Pancreas (tissue), 10 donors: Measurements from ENCODE around the gene RFX3. TPM values are rescaled to one million over a fixed set of nuclear protein-coding genes. Genes with fewer than 3 reads are reported as not detected.

Source experiments
- ATAC-seq, 4 donors: fragments of 200-7000 bp; cut with Tn5 transposase; one replicate each; pipeline versions ENCODE4 v1.8.0 to v1.9.1; 2020; ENCODE audit warnings: mild to moderate bottlenecking in 4 of 4, moderate library complexity in 4 of 4
- DNase-seq, 6 donors: peaks; one replicate each; pipeline ENCODE4 v3.0.0-alpha.2; 2020
- FAIRE-seq: peaks from 2 replicates; lab custom pipeline; 2012; peaks lifted over from hg19 to GRCh38; lab: Jason Lieb, UNC
- H3K27ac ChIP-seq, 4 donors: fragments of 200-600 bp; sonication (generic); 1 replicate in 3 of 4; 2 replicates in 1 of 4; pipeline versions ENCODE4 v1.5.0 to v1.8.0; 2020
- H3K27me3 ChIP-seq, 4 donors: fragments of 200-600 bp; one replicate each; pipeline ENCODE4 v1.8.0; 2021
- H3K36me3 ChIP-seq, 3 donors: fragments of 200-600 bp; sonication (generic) in 1 of 3; one replicate each; pipeline versions ENCODE4 v1.5.0 to v1.8.0; 2020 to 2021
- H3K4me1 ChIP-seq, 3 donors: fragments of 200-600 bp; one replicate each; pipeline ENCODE4 v1.8.0; 2021
- H3K4me3 ChIP-seq, 4 donors: fragments of 200-600 bp; sonication (generic) in 2 of 4; one replicate each; pipeline versions ENCODE4 v1.5.0 to v1.8.0; 2020 to 2021
- H3K9me3 ChIP-seq, 4 donors: fragments of 200-600 bp; one replicate each; pipeline ENCODE4 v1.8.0; 2021
- WGBS, 2 donors: extraction: QIAGEN DNeasy Blood & Tissue Kit; methylation state at CpG; one replicate each; pipeline ENCODE4 v1.1.7; 2013; 5-methylcytosine and 5-hydroxymethylcytosine counted together
- intact Hi-C, 3 donors: fragments of 100-400 bp; cut with DNase I; formaldehyde crosslinking; loops; one replicate each; pipeline versions ENCODE4 v1.11.1 to v1.14.2; 2022
- polyA plus RNA-seq, 2 donors: library from polyadenylated mRNA; stranded (reverse); fragments of 200-250 nt; gene quantifications; one replicate each; pipeline ENCODE4 v1.2.3, GENCODE V29; 2013
- total RNA-seq, 6 donors: library from RNA; stranded (reverse); fragmentation: NEBNext Ultra II Directional in 4 of 6; extraction: Animal tissue kit (Norgen Biotek cat#: 25700) in 4 of 6; gene quantifications; one replicate each; pipeline versions ENCODE4 v1.2.1 to v1.2.4, GENCODE V29; 2021 to 2023
- TF ChIP-seq, protein P1 (sequence below), 4 donors: fragments of 200-600 bp; sonication (generic) in 3 of 4; IDR thresholded peaks; one replicate each; pipeline versions ENCODE4 v1.5.0 to v1.8.0; 2021; ENCODE audit warnings: antibody characterized with exemption in 4 of 4
- donor health status: healthy with polysubstance abuse.
- donor health status: DM: no; HTN: no; CAD: no; lungs with moderate emphysema.
- donor health status: DM: no; HTN: no; CAD: no.
- donor health status: control.
- donor health status: control.
- donor health status: Bipolar disorder and iron deficiency.
- donor health status: DM: yes; HTN: yes; CAD: no.
- donor health status: DM: no; HTN: no; CAD: no.
- donor health status: DM: no; HTN: no; CAD: no.
- donor health status: DM: yes; HTN: yes; CAD: no.

Gene RFX3
- total and polyA plus RNA-seq, 8 donors, result 1.2 to 12.2 (median 5.0) TPM

GRCh38 chr9:3200331-3200774 lies 325.4 kb downstream of the RFX3 start:
- no peak for DNase-seq
- no peak for FAIRE-seq
- no peak overlapping the region for H3K4me3 ChIP-seq
- 85 to 86% methylated on average over 4 of the region's 4 CpGs for WGBS, 2 donors
- TF ChIP-seq, protein P1, sequence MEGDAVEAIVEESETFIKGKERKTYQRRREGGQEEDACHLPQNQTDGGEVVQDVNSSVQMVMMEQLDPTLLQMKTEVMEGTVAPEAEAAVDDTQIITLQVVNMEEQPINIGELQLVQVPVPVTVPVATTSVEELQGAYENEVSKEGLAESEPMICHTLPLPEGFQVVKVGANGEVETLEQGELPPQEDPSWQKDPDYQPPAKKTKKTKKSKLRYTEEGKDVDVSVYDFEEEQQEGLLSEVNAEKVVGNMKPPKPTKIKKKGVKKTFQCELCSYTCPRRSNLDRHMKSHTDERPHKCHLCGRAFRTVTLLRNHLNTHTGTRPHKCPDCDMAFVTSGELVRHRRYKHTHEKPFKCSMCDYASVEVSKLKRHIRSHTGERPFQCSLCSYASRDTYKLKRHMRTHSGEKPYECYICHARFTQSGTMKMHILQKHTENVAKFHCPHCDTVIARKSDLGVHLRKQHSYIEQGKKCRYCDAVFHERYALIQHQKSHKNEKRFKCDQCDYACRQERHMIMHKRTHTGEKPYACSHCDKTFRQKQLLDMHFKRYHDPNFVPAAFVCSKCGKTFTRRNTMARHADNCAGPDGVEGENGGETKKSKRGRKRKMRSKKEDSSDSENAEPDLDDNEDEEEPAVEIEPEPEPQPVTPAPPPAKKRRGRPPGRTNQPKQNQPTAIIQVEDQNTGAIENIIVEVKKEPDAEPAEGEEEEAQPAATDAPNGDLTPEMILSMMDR (IDR thresholded peaks at IDR 0.05), result no peak
- intact Hi-C loops, result no loop called here
- no peaks in the 10 kb centered on the region for H3K9me3 ChIP-seq
- no peaks in the 10 kb centered on the region for H3K36me3 ChIP-seq
- no peaks in the 10 kb centered on the region for H3K27me3 ChIP-seq
- H3K27ac ChIP-seq, result no peak overlapping the region
- no peak for ATAC-seq
- no peaks in the 10 kb centered on the region for H3K4me1 ChIP-seq

- ATAC-seq, result no peak
- FAIRE-seq, result no peak
- no peak overlapping the region for H3K27ac ChIP-seq
Observed at GRCh38 chr9:3193791-3194190, 332.0 kb downstream of the RFX3 start.

GRCh38 chr9:3191715-3192114 lies 334.1 kb downstream of the RFX3 start:
- FAIRE-seq, result no peak
- Histone ChIP-seq H3K4me3 (no peak overlapping the region), H3K4me1 (no peaks in the 10 kb centered on the region), H3K9me3 (no peaks in the 10 kb centered on the region), H3K27me3 (no peaks in the 10 kb centered on the region), H3K36me3 (no peaks in the 10 kb centered on the region), H3K27ac (no peak overlapping the region)
- ATAC-seq, result no peak
- DNase-seq, result no peak
- 56 to 58% methylated on average over 5 of the region's 5 CpGs for WGBS, 2 donors
- TF ChIP-seq, protein P1 (IDR thresholded peaks at IDR 0.05), result no peak
- intact Hi-C loops, result loop anchor here in 1 of 3 donors (10.0 kb wide), 1 partner anchor 327 kb away; no protein-coding TSS in a partner anchor

More at GRCh38 chr9:3193791-3194190, 332.0 kb downstream of the RFX3 start:
- no peaks in the 10 kb centered on the region for H3K27me3 ChIP-seq
- no peak overlapping the region for H3K4me3 ChIP-seq
- 65 to 74% methylated on average over 4 of the region's 4 CpGs for WGBS, 2 donors
- TF ChIP-seq, protein P1 (IDR thresholded peaks at IDR 0.05), result no peak
- no peaks in the 10 kb centered on the region for H3K36me3 ChIP-seq
- intact Hi-C loops, result loop anchor here in 1 of 3 donors (10.0 kb wide), 1 partner anchor 329 kb away; no protein-coding TSS in a partner anchor
- H3K9me3 ChIP-seq, result no peaks in the 10 kb centered on the region
- DNase-seq, result no peak
- no peaks in the 10 kb centered on the region for H3K4me1 ChIP-seq

GRCh38 chr9:3189113-3189861 lies 336.5 kb downstream of the RFX3 start:
- WGBS, 2 donors, result 49 to 62% methylated on average over 7 of the region's 7 CpGs
- no peaks in the 10 kb centered on the region for H3K36me3 ChIP-seq
- no peak overlapping the region for H3K4me3 ChIP-seq
- DNase-seq (no peak), FAIRE-seq (no peak), ATAC-seq (no peak)
- no peaks in the 10 kb centered on the region for H3K9me3 ChIP-seq
- H3K27me3 ChIP-seq, result no peaks in the 10 kb centered on the region
- H3K4me1 ChIP-seq, result no peaks in the 10 kb centered on the region
- no peak overlapping the region for H3K27ac ChIP-seq
- intact Hi-C loops, result no loop called here
- TF ChIP-seq, protein P1 (IDR thresholded peaks at IDR 0.05), result no peak

DNA sequence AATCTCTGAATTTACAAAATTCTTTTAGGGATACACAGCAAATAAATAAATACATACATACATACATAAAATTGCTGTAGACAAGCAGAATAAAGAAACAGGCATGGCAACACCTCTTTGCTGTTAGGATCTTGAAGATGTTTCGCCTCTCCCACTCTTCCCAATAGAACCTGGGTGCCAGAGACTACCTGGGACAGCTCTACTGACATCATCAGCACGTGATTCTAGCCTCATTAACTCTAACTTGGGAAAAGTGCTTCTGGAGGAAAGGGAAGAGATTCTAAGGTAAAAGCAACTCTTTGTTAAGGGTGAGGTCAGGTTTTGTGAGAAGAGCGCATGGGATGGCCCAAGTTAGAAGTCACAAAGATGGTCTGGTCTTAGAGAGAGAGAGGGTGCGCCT lies 339.1 kb downstream of the RFX3 start:
- Histone ChIP-seq H3K4me1 (no peaks in the 10 kb centered on the region), H3K27me3 (no peaks in the 10 kb centered on the region), H3K9me3 (no peaks in the 10 kb centered on the region), H3K27ac (no peak overlapping the region), H3K36me3 (no peaks in the 10 kb centered on the region), H3K4me3 (no peak overlapping the region)
- WGBS, 2 donors, result 63 to 72% methylated on average over 4 of the region's 4 CpGs
- FAIRE-seq (no peak), DNase-seq (no peak), ATAC-seq (no peak)
- TF ChIP-seq, protein P1 (IDR thresholded peaks at IDR 0.05), result no peak
- intact Hi-C loops, result no loop called here
